HCT116 (cell line): ENCODE measurements around the gene NCR1.

ENCODE experiments used
- CTCF ChIP-seq, 3 experiments: fragments of 200-600 bp in 1 of 3; sonication (generic) in 1 of 3; IDR thresholded peaks in 2 of 3; conservative IDR thresholded peaks in 1 of 3; 2 replicates each; pipeline ENCODE4 v1.5.1; 2012 to 2017; ENCODE audit warnings: low read depth in 2 of 3, low read length in 2 of 3, antibody characterized with exemption in 1 of 3, borderline replicate concordance in 1 of 3, control low read depth in 1 of 3, mild to moderate bottlenecking in 1 of 3, mixed read lengths in 1 of 3, mixed run types in 1 of 3, moderate library complexity in 1 of 3; ENCODE audit not compliant: insufficient read depth in 1 of 3
- EZH2 ChIP-seq: fragments of 200-600 bp; sonication (generic); IDR thresholded peaks from 2 replicates; pipeline ENCODE4 v1.6.1; 2017; ENCODE audit warnings: antibody characterized with exemption, mixed run types
- FOSL1 ChIP-seq: IDR thresholded peaks from 2 replicates; pipeline ENCODE4 v1.6.1; 2012; ENCODE audit warnings: low read depth
- MAX ChIP-seq: IDR thresholded peaks from 2 replicates; pipeline ENCODE4 v1.6.1; 2012
- RAD21 ChIP-seq: IDR thresholded peaks from 2 replicates; pipeline ENCODE4 v1.6.1; 2012; ENCODE audit warnings: low read depth, mild to moderate bottlenecking

GRCh38 chr19:54877471-54877870, 28.5 kb upstream of the NCR1 start:
- TF ChIP-seq CTCF (IDR thresholded peaks at IDR 0.05 in 2 of 3, conservative IDR thresholded peaks at IDR 0.05 in 1 of 3; ENCODE audit: borderline replicate concordance in 1 of 3, insufficient read depth in 1 of 3, low read depth in 2 of 3, low read length in 2 of 3), result no peak
- TF ChIP-seq EZH2, result no peak
- TF ChIP-seq FOSL1, result no peak
- TF ChIP-seq RAD21, result no peak
- TF ChIP-seq MAX, result no peak
